Astrocyte (in vitro differentiated cells and primary cell): ENCODE results near the gene WDR64. TPM values are rescaled to one million over a fixed set of nuclear protein-coding genes. Genes with fewer than 3 reads are reported as not detected.
"Not testable (repeated sequence)": the region's sequence is repeated elsewhere in the genome, so short reads cannot be mapped to it uniquely, and the experiment has no call there.

Experiments used
- DNase-seq: peaks from one replicate; pipeline ENCODE4 v3.0.0-alpha.2; 2010; ENCODE audit warnings: low read depth
- FAIRE-seq: peaks from 2 replicates; lab custom pipeline; 2011; peaks lifted over from hg19 to GRCh38; lab: Jason Lieb, UNC
- H2AFZ ChIP-seq: 2 replicates; pipeline ENCODE4 v1.6.0; 2012; ENCODE audit warnings: low read depth, low read length, inconsistent platforms
- H3K27ac ChIP-seq: 2 replicates; pipeline ENCODE4 v1.5.1; 2011; ENCODE audit warnings: low read depth, low read length, inconsistent platforms
- H3K27me3 ChIP-seq: 2 replicates; pipeline ENCODE4 v1.6.0; 2011; ENCODE audit warnings: low read length, inconsistent platforms; ENCODE audit not compliant: insufficient read depth
- H3K36me3 ChIP-seq: 2 replicates; pipeline ENCODE4 v1.5.1; 2011; ENCODE audit warnings: low read length, inconsistent platforms; ENCODE audit not compliant: insufficient read depth
- H3K4me1 ChIP-seq: 2 replicates; pipeline ENCODE4 v1.5.1; 2011; ENCODE audit warnings: low read length, inconsistent platforms; ENCODE audit not compliant: insufficient read depth
- H3K4me2 ChIP-seq: 2 replicates; pipeline ENCODE4 v1.6.0; 2012; ENCODE audit warnings: low read length, inconsistent platforms
- H3K4me3 ChIP-seq: 2 replicates; pipeline ENCODE4 v1.5.1; 2011; ENCODE audit warnings: low read depth, mild to moderate bottlenecking, low read length, inconsistent platforms; ENCODE audit not compliant: insufficient read depth
- H3K79me2 ChIP-seq: 2 replicates; pipeline ENCODE4 v1.6.0; 2012; ENCODE audit warnings: mild to moderate bottlenecking, low read length, inconsistent platforms; ENCODE audit not compliant: insufficient read depth
- H3K9ac ChIP-seq: 2 replicates; pipeline ENCODE4 v1.6.0; 2012; ENCODE audit warnings: mild to moderate bottlenecking, low read length, inconsistent platforms
- H3K9me3 ChIP-seq: 2 replicates; pipeline ENCODE4 v1.5.1; 2012; ENCODE audit warnings: low read depth, mild to moderate bottlenecking, low read length, inconsistent platforms; ENCODE audit not compliant: insufficient read depth
- H4K20me1 ChIP-seq: 2 replicates; pipeline ENCODE4 v1.6.0; 2012; ENCODE audit warnings: low read length, inconsistent platforms; ENCODE audit not compliant: insufficient read depth
- H3K27ac Mint-ChIP-seq: one replicate; pipeline ENCODE4 v1.8.0; 2021; ENCODE audit warnings: mild to moderate bottlenecking, mixed read lengths; ENCODE audit not compliant: unreplicated experiment
- H3K27me3 Mint-ChIP-seq: one replicate; pipeline ENCODE4 v1.8.0; 2021; ENCODE audit warnings: low read depth, mixed read lengths; ENCODE audit not compliant: unreplicated experiment
- H3K36me3 Mint-ChIP-seq: one replicate; pipeline ENCODE4 v1.8.0; 2021; ENCODE audit warnings: low read depth, mixed read lengths; ENCODE audit not compliant: unreplicated experiment
- H3K4me1 Mint-ChIP-seq: one replicate; pipeline ENCODE4 v1.8.0; 2021; ENCODE audit warnings: low read depth, mixed read lengths; ENCODE audit not compliant: unreplicated experiment
- H3K4me3 Mint-ChIP-seq: one replicate; pipeline ENCODE4 v1.8.0; 2021; ENCODE audit warnings: mild to moderate bottlenecking, moderate library complexity, mixed read lengths; ENCODE audit not compliant: unreplicated experiment
- H3K9me3 Mint-ChIP-seq: one replicate; pipeline ENCODE4 v1.8.0; 2021; ENCODE audit warnings: mild to moderate bottlenecking, mixed read lengths; ENCODE audit not compliant: unreplicated experiment
- EZH2 ChIP-seq: IDR thresholded peaks from 2 replicates; pipeline ENCODE4 v1.6.1; 2012; ENCODE audit warnings: mild to moderate bottlenecking, low read length, inconsistent platforms; ENCODE audit not compliant: insufficient read depth
- total RNA-seq: library from RNA; stranded (reverse); gene quantifications from 2 replicates; pipeline ENCODE4 v1.2.1, GENCODE V29; 2021
- TF ChIP-seq, protein P1 (sequence below): IDR thresholded peaks from 2 replicates; pipeline ENCODE4 v1.5.1; 2011; ENCODE audit warnings: low read depth, mild to moderate bottlenecking, inconsistent platforms, low read length, moderate library complexity; ENCODE audit not compliant: insufficient read depth

WDR64 gene
- total RNA-seq, 1 donor from 2014 or later = not detected

DNA sequence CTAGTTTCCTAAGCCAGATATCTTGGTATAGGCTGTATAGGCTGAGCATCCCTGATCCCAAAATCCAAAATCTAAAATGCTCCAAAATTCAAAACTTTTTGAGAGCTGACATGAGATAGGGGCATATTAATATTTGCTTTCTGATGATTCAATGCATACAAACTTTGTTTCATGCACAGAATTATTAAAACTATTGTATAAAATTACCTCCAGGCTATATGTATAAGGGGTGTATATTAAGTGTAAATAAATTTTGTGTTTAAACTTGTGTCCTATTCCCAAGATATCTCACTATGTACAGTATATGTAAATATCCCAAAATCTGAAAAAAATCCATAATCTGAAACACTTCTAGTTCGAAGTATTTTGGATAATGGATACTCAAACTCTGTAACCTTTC, 2.6 kb downstream of the WDR64 start:
- FAIRE-seq (no peak), DNase-seq (no peak)
- Mint-ChIP-seq H3K36me3 (no peaks in the 10 kb centered on the region), H3K27me3 (peaks cover 6% of the 10 kb centered on the region), H3K9me3 (no peaks in the 10 kb centered on the region), H3K27ac (no peak overlapping the region), H3K4me1 (peaks cover 2% of the 10 kb centered on the region), H3K4me3 (no peak overlapping the region)
- H4K20me1 ChIP-seq = no peaks in the 10 kb centered on the region
- H3K36me3 ChIP-seq = no peaks in the 10 kb centered on the region
- no peaks in the 10 kb centered on the region for H3K4me1 ChIP-seq
- no peaks in the 10 kb centered on the region for H3K79me2 ChIP-seq
- no peak overlapping the region for H3K4me2 ChIP-seq
- H3K9ac ChIP-seq = no peak overlapping the region
- TF ChIP-seq, protein P1, sequence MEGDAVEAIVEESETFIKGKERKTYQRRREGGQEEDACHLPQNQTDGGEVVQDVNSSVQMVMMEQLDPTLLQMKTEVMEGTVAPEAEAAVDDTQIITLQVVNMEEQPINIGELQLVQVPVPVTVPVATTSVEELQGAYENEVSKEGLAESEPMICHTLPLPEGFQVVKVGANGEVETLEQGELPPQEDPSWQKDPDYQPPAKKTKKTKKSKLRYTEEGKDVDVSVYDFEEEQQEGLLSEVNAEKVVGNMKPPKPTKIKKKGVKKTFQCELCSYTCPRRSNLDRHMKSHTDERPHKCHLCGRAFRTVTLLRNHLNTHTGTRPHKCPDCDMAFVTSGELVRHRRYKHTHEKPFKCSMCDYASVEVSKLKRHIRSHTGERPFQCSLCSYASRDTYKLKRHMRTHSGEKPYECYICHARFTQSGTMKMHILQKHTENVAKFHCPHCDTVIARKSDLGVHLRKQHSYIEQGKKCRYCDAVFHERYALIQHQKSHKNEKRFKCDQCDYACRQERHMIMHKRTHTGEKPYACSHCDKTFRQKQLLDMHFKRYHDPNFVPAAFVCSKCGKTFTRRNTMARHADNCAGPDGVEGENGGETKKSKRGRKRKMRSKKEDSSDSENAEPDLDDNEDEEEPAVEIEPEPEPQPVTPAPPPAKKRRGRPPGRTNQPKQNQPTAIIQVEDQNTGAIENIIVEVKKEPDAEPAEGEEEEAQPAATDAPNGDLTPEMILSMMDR = no peak
- no peak for TF ChIP-seq EZH2
- peaks cover 2% of the 10 kb centered on the region for H3K27me3 ChIP-seq
- H3K9me3 ChIP-seq = no peaks in the 10 kb centered on the region
- no peak overlapping the region for H3K4me3 ChIP-seq
- H3K27ac ChIP-seq = no peak overlapping the region
- no peak overlapping the region for H2AFZ ChIP-seq

GRCh38 chr1:241658081-241658793, 6.2 kb downstream of the WDR64 start:
- Histone ChIP-seq H3K4me2 (no peak overlapping the region), H3K79me2 (no peaks in the 10 kb centered on the region), H3K27ac (no peak overlapping the region), H3K4me3 (no peak overlapping the region), H3K9ac (no peak overlapping the region), H4K20me1 (no peaks in the 10 kb centered on the region), H3K36me3 (no peaks in the 10 kb centered on the region), H3K9me3 (no peaks in the 10 kb centered on the region), H3K4me1 (no peaks in the 10 kb centered on the region), H3K27me3 (no peaks in the 10 kb centered on the region), H2AFZ (no peak overlapping the region)
- H3K27me3 Mint-ChIP-seq = no peaks in the 10 kb centered on the region
- H3K27ac Mint-ChIP-seq = no peak overlapping the region
- no peaks in the 10 kb centered on the region for H3K9me3 Mint-ChIP-seq
- no peak overlapping the region for H3K4me3 Mint-ChIP-seq
- no peaks in the 10 kb centered on the region for H3K36me3 Mint-ChIP-seq
- FAIRE-seq = no peak
- TF ChIP-seq, protein P1 = no peak
- no peak for TF ChIP-seq EZH2
- no peak for DNase-seq
- peaks cover 2% of the 10 kb centered on the region for H3K4me1 Mint-ChIP-seq

GRCh38 chr1:241659016-241659415, 6.9 kb downstream of the WDR64 start:
- not testable (repeated sequence) for H3K9me3 ChIP-seq, H3K36me3 Mint-ChIP-seq, H3K4me1 ChIP-seq, H3K36me3 ChIP-seq, H3K9ac ChIP-seq, H3K9me3 Mint-ChIP-seq, H3K4me3 Mint-ChIP-seq, H3K4me1 Mint-ChIP-seq, H3K27me3 Mint-ChIP-seq, H3K4me2 ChIP-seq, H3K27ac ChIP-seq, H2AFZ ChIP-seq, H4K20me1 ChIP-seq, FAIRE-seq, H3K27me3 ChIP-seq, DNase-seq, H3K27ac Mint-ChIP-seq, H3K79me2 ChIP-seq, H3K4me3 ChIP-seq
